K562 (cell line): ENCODE measurements around the gene SPHK2. TPM values are rescaled to one million over a fixed set of nuclear protein-coding genes. Genes with fewer than 3 reads are reported as not detected.

Experiments
- ATAC-seq: fragments of 200-7000 bp; cut with Tn5 transposase; 3 replicates; pipeline ENCODE4 v1.9.1; 2020; ENCODE audit warnings: moderate library complexity
- BruUV-seq: library from RNA; stranded (reverse); fragments of 400-500 nt; replicated peaks from 2 replicates; lab custom pipeline; 2021; lab: Mats Ljungman, UMichigan
- CTCF ChIA-PET: fragments of 300-600 bp; formaldehyde crosslinking; extraction: SDS; loops from one replicate; lab custom pipeline; 2021; ENCODE audit warnings: low intra/inter-chr PET ratio; lab: Yijun Ruan, JAX
- POLR2A ChIA-PET: fragments of 300-600, 350-650 bp; sonication (Branson Sonifier 250); formaldehyde crosslinking; extraction: SDS; loops from one replicate; lab custom pipeline; 2021; ENCODE audit warnings: antibody characterized with exemption, inconsistent platforms; lab: Yijun Ruan, JAX
- DNase-seq, 4 experiments: peaks; one replicate each; pipeline versions ENCODE4 v3.0.0 to v3.0.0-alpha.2; 2011 to 2018; ENCODE audit warnings: low spot score in 3 of 4, mixed read lengths in 3 of 4; ENCODE audit errors: extremely low read depth in 1 of 4
- FAIRE-seq: peaks from 2 replicates; lab custom pipeline; 2011; peaks lifted over from hg19 to GRCh38; lab: Jason Lieb, UNC
- H2AFZ ChIP-seq: 2 replicates; pipeline ENCODE4 v1.6.0; 2011; ENCODE audit warnings: low read depth, low read length, control low read depth, inconsistent platforms
- H3K27ac ChIP-seq: fragments of 200-600 bp; 3 replicates; pipeline ENCODE4 v1.8.0; 2011; ENCODE audit warnings: low read depth, mild to moderate bottlenecking, control low read depth, inconsistent platforms, low read length, moderate library complexity, mixed read lengths; ENCODE audit errors: extremely low read depth
- H3K27me3 ChIP-seq, 2 experiments: fragments of 300-600 bp in 1 of 2; 2 replicates in 1 of 2; 3 replicates in 1 of 2; pipeline versions ENCODE4 v1.6.0 to v1.8.0; 2011; ENCODE audit warnings: inconsistent platforms in 2 of 2, low read length in 2 of 2, mild to moderate bottlenecking in 1 of 2, mixed read lengths in 1 of 2, moderate library complexity in 1 of 2; ENCODE audit not compliant: control insufficient read depth in 2 of 2, insufficient read depth in 2 of 2
- H3K36me3 ChIP-seq: fragments of 300-600 bp; 3 replicates; pipeline ENCODE4 v1.8.0; 2011; ENCODE audit warnings: mild to moderate bottlenecking, low read length, inconsistent platforms; ENCODE audit not compliant: control insufficient read depth, insufficient read depth
- H3K4me1 ChIP-seq, 2 experiments: fragments of 200-600 bp in 1 of 2; replicated peaks in 1 of 2; 2 replicates in 1 of 2; 3 replicates in 1 of 2; pipeline versions ENCODE4 v1.5.1 to v1.8.0; 2011; ENCODE audit warnings: inconsistent platforms in 2 of 2, low read length in 2 of 2, mild to moderate bottlenecking in 1 of 2, mixed read lengths in 1 of 2, moderate library complexity in 1 of 2; ENCODE audit not compliant: control insufficient read depth in 2 of 2, insufficient read depth in 2 of 2
- H3K4me2 ChIP-seq: 2 replicates; pipeline ENCODE4 v1.6.1; 2011; ENCODE audit warnings: low read length, control low read depth, inconsistent platforms, mixed read lengths; ENCODE audit not compliant: insufficient read depth
- H3K4me3 ChIP-seq: fragments of 200-600 bp; sonication (generic), shearing (Covaris generic); 2 replicates; pipeline ENCODE4 v1.5.1; 2016; ENCODE audit warnings: control low read depth, inconsistent platforms
- H3K79me2 ChIP-seq: fragments of 200-600 bp; 3 replicates; pipeline ENCODE4 v1.8.0; 2011; ENCODE audit warnings: low read length, inconsistent platforms; ENCODE audit not compliant: control insufficient read depth, insufficient read depth
- H3K9ac ChIP-seq, 2 experiments: 2 replicates each; pipeline versions ENCODE4 v1.6.0 to v1.6.1; 2011; ENCODE audit warnings: low read depth in 2 of 2, low read length in 2 of 2, control low read depth in 1 of 2, inconsistent platforms in 1 of 2, mild to moderate bottlenecking in 1 of 2, mixed read lengths in 1 of 2; ENCODE audit not compliant: insufficient read depth in 1 of 2
- H3K9me1 ChIP-seq: one replicate; pipeline ENCODE4 v1.6.0; 2011; ENCODE audit warnings: inconsistent platforms, mild to moderate bottlenecking, low read length, moderate library complexity; ENCODE audit not compliant: control insufficient read depth, insufficient read depth
- H3K9me3 ChIP-seq: replicated peaks from 2 replicates; pipeline ENCODE4 v1.5.1; 2011; ENCODE audit warnings: low read depth, low read length, inconsistent platforms; ENCODE audit not compliant: control insufficient read depth, insufficient read depth
- H4K20me1 ChIP-seq: replicated peaks from 2 replicates; pipeline ENCODE4 v1.6.1; 2011; ENCODE audit warnings: low read length, inconsistent platforms, mixed read lengths; ENCODE audit not compliant: control insufficient read depth, insufficient read depth
- CCAR2 ChIP-seq: fragments of 200-400 bp; formaldehyde crosslinking; IDR thresholded peaks from 2 replicates; pipeline ENCODE4 v1.6.1; 2017; ENCODE audit warnings: mild to moderate bottlenecking, low read depth, low read length
- NONO ChIP-seq, 2 experiments: fragments of 200-400 bp in 1 of 2; fragments of 450-650 bp in 1 of 2; formaldehyde crosslinking in 1 of 2; IDR thresholded peaks; 2 replicates each; pipeline ENCODE4 v1.6.1; 2017; ENCODE audit warnings: low read depth in 2 of 2, mild to moderate bottlenecking in 2 of 2, moderate library complexity in 2 of 2, low read length in 1 of 2
- U2AF2 ChIP-seq: fragments of 200-400 bp; formaldehyde crosslinking; optimal IDR thresholded peaks from 2 replicates; pipeline ENCODE3; 2017; ENCODE audit warnings: low read depth, mild to moderate bottlenecking, low read length
- VEZF1 ChIP-seq: fragments of 200-800 bp; sonication (Bioruptor generic); IDR thresholded peaks from 2 replicates; pipeline ENCODE4 v1.6.1; 2017; ENCODE audit warnings: missing genetic modification characterization, missing compliant biosample characterization
- ZNF778 ChIP-seq: fragments of 450-650 bp; formaldehyde crosslinking; IDR thresholded peaks from 2 replicates; pipeline ENCODE4 v1.4.0; 2020; ENCODE audit warnings: mild to moderate bottlenecking, moderate library complexity
- WGBS: fragments of 100-300 bp; shearing (Covaris generic); methylation state at CpG from one replicate; pipeline ENCODE4 v1.1.6; 2016; ENCODE audit warnings: low coverage, mixed read lengths; ENCODE audit not compliant: insufficient coverage; ENCODE audit errors: missing lambda C conversion rate; 5-methylcytosine and 5-hydroxymethylcytosine counted together
- in situ Hi-C: fragments of 300-500 bp; cut with MboI; formaldehyde crosslinking; loops from 4 replicates; pipeline ENCODE4 v1.15.0; 2018; ENCODE audit warnings: inconsistent platforms, mixed read lengths
- intact Hi-C: fragments of 100-400 bp; cut with micrococcal nuclease; formaldehyde crosslinking; loops from 2 replicates; pipeline ENCODE4 v1.14.2; 2022
- polyA plus RNA-seq, 8 experiments: library from polyadenylated mRNA; depleted of rRNA in 4 of 8; stranded (reverse) in 5 of 8; unstranded in 3 of 8; fragments of >200 nt; fragmentation: Nextera tagmentation in 2 of 8; fragmentation: Illumina TruSeq in 1 of 8; extraction: Ambion mirVana in 2 of 8; extraction: Trizol in 1 of 8; gene quantifications; 2 replicates each; pipeline versions ENCODE4 v1.2.1 to v1.2.3, GENCODE V29; 2011 to 2014; ENCODE audit warnings: inconsistent platforms in 1 of 8, missing spikeins in 1 of 8
- total RNA-seq, 7 experiments: library from RNA; depleted of rRNA in 6 of 7; stranded (reverse); fragments of >200 nt in 6 of 7; fragmentation: Illumina TruSeq in 2 of 7; extraction: Trizol in 2 of 7; gene quantifications; 2 replicates each; pipeline versions ENCODE4 v1.2.1 to v1.2.3, GENCODE V29; 2011 to 2021; ENCODE audit warnings: low replicate concordance in 1 of 7
- TF ChIP-seq, protein P1 (sequence below): sonication (generic); formaldehyde crosslinking; IDR thresholded peaks from 2 replicates; pipeline ENCODE4 v1.8.0; 2022; ENCODE audit warnings: mild to moderate bottlenecking, missing genetic modification reagents
- TF ChIP-seq, protein P2 (sequence below): fragments of 250-450 bp; sonication (Bioruptor Pico); IDR thresholded peaks from 2 replicates; pipeline ENCODE4 v1.8.0; 2022; ENCODE audit warnings: inconsistent platforms, mild to moderate bottlenecking, moderate library complexity, borderline replicate concordance

The SPHK2 gene
- total and polyA plus RNA-seq, 9 of the 15 experiments (the other 6 are each of a cell fraction or from before 2014, with no cell fraction given), result 0.10 to 15.2 (median 2.9) TPM

GRCh38 chr19:48661711-48662090 is 42.4 kb downstream of the SPHK2 start:
- in situ Hi-C loops (no loop called here), intact Hi-C loops (no loop called here)

DNA sequence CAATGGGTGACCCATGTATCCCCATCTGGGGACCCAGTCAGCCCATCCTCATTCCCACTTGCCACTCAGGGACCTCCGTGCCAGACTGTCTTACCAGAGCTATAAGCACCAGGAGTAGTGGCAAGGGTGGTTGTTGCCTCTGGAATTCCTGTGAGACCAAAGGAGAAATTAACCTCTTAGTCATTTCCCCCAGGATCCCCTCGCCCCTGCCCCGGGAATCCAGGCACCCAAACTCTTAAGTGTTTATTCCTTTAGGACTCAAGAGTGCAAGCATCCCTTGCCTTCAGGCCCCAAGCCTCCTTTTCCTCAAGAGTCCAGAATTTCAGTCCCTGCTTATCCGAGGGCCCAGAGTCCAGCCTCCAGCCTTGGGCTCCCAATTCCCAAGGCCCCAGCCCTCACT is 44.4 kb downstream of the SPHK2 start:
- no peaks in the 10 kb centered on the region for H4K20me1 ChIP-seq
- intact Hi-C loops, result no loop called here
- TF ChIP-seq NONO (IDR thresholded peaks at IDR 0.05; ENCODE audit: low read depth in 2 of 2, low read length in 1 of 2) (no peak), CCAR2 (no peak), ZNF778 (no peak), U2AF2 (no peak)
- TF ChIP-seq, protein P1, sequence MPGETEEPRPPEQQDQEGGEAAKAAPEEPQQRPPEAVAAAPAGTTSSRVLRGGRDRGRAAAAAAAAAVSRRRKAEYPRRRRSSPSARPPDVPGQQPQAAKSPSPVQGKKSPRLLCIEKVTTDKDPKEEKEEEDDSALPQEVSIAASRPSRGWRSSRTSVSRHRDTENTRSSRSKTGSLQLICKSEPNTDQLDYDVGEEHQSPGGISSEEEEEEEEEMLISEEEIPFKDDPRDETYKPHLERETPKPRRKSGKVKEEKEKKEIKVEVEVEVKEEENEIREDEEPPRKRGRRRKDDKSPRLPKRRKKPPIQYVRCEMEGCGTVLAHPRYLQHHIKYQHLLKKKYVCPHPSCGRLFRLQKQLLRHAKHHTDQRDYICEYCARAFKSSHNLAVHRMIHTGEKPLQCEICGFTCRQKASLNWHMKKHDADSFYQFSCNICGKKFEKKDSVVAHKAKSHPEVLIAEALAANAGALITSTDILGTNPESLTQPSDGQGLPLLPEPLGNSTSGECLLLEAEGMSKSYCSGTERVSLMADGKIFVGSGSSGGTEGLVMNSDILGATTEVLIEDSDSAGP (CRISPR knock-in tag), result no peak
- TF ChIP-seq, protein P2, sequence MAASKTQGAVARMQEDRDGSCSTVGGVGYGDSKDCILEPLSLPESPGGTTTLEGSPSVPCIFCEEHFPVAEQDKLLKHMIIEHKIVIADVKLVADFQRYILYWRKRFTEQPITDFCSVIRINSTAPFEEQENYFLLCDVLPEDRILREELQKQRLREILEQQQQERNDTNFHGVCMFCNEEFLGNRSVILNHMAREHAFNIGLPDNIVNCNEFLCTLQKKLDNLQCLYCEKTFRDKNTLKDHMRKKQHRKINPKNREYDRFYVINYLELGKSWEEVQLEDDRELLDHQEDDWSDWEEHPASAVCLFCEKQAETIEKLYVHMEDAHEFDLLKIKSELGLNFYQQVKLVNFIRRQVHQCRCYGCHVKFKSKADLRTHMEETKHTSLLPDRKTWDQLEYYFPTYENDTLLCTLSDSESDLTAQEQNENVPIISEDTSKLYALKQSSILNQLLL, result no peak
- TF ChIP-seq, all 486 proteins: peak for 0
- Histone ChIP-seq H3K9me1 (no peaks in the 10 kb centered on the region), H3K4me2 (no peak overlapping the region), H3K79me2 (no peaks in the 10 kb centered on the region), H3K9ac (peak overlapping the region in 1 of 2 experiments; percentile 36; a peak in 1 of 4 replicates), H2AFZ (no peak overlapping the region), H3K4me3 (no peak overlapping the region), H3K36me3 (no peaks in the 10 kb centered on the region), H3K4me1 (peaks cover 11 to 14% of the 10 kb centered on the region in 2 experiments), H3K27me3 (no peaks in the 10 kb centered on the region), H3K27ac (no peak overlapping the region), H3K9me3 (no peaks in the 10 kb centered on the region)
- DNase-seq (no peak), FAIRE-seq (no peak), ATAC-seq (no peak)
- ChIA-PET CTCF (no interaction called here), POLR2A (interaction anchor here (1.6 kb wide), 1 partner anchor 12 kb away, joined by 6 read pairs; no protein-coding TSS in a partner anchor)
- in situ Hi-C loops, result no loop called here
- WGBS, result 62% methylated on average over 4 of the region's 4 CpGs
- BruUV-seq, result no TSS peak

More at GRCh38 chr19:48661711-48662090, 42.4 kb downstream of the SPHK2 start:
- no peaks in the 10 kb centered on the region for H3K79me2 ChIP-seq
- H4K20me1 ChIP-seq, result no peaks in the 10 kb centered on the region
- H3K36me3 ChIP-seq, result no peaks in the 10 kb centered on the region
- no peak for ATAC-seq
- no peak for FAIRE-seq
- H3K4me3 ChIP-seq, result no peak overlapping the region
- no peaks in the 10 kb centered on the region for H3K9me1 ChIP-seq
- no peak overlapping the region for H2AFZ ChIP-seq
- peaks cover 11 to 14% of the 10 kb centered on the region in 2 experiments for H3K4me1 ChIP-seq
- TF ChIP-seq VEZF1 (CRISPR knock-in tag), result no peak
- TF ChIP-seq, all 486 proteins: peak for 0
- Histone ChIP-seq H3K27me3 (no peaks in the 10 kb centered on the region), H3K4me2 (no peak overlapping the region), H3K27ac (no peak overlapping the region), H3K9ac (peak overlapping the region in 1 of 2 experiments; percentile 31; a peak in 1 of 4 replicates), H3K9me3 (no peaks in the 10 kb centered on the region)
- 98% methylated on average over 9 of the region's 50 CpGs for WGBS
- CTCF ChIA-PET, result no interaction called here
- no TSS peak for BruUV-seq
- POLR2A ChIA-PET, result interaction anchor here (1.0 kb wide), 1 partner anchor 57 kb away, joined by 3 read pairs; no protein-coding TSS in a partner anchor
- no peak for DNase-seq
